Trophoblast cell (in vitro differentiated cells and primary cell): Measurements from ENCODE around the gene USH1C.
A peak's percentile ranks its signal among the peaks of the same experiment; 100 is the strongest.

Source experiments
- DNase-seq, 2 donors: peaks; one replicate each; pipeline ENCODE4 v3.0.0-alpha.2; 2016
- H2AFZ ChIP-seq: 2 replicates; pipeline ENCODE4 v1.6.1; 2013; ENCODE audit warnings: low read length, moderate library complexity, mild to moderate bottlenecking; ENCODE audit not compliant: insufficient read depth, poor library complexity
- H2AK5ac ChIP-seq: 2 replicates; pipeline ENCODE4 v1.6.1; 2013; ENCODE audit warnings: mild to moderate bottlenecking, low read length
- H2BK120ac ChIP-seq: 2 replicates; pipeline ENCODE4 v1.6.1; 2013; ENCODE audit warnings: low read length, mild to moderate bottlenecking, moderate library complexity; ENCODE audit not compliant: insufficient read depth, poor library complexity
- H2BK12ac ChIP-seq: 2 replicates; pipeline ENCODE4 v1.6.1; 2013; ENCODE audit warnings: mild to moderate bottlenecking, low read length, moderate library complexity
- H2BK5ac ChIP-seq: 2 replicates; pipeline ENCODE4 v1.6.1; 2013; ENCODE audit warnings: low read length, low read depth, moderate library complexity, mild to moderate bottlenecking; ENCODE audit not compliant: poor library complexity
- H3K14ac ChIP-seq: 2 replicates; pipeline ENCODE4 v1.6.1; 2013; ENCODE audit warnings: mild to moderate bottlenecking, low read length
- H3K18ac ChIP-seq: 2 replicates; pipeline ENCODE4 v1.6.1; 2013; ENCODE audit warnings: mild to moderate bottlenecking, low read length
- H3K23ac ChIP-seq: 2 replicates; pipeline ENCODE4 v1.6.1; 2013; ENCODE audit warnings: low read length
- H3K27ac ChIP-seq: 2 replicates; pipeline ENCODE4 v1.5.1; 2013; ENCODE audit warnings: low read depth, mild to moderate bottlenecking, inconsistent platforms, low read length, moderate library complexity
- H3K27me3 ChIP-seq: 2 replicates; pipeline ENCODE4 v1.6.1; 2013; ENCODE audit warnings: inconsistent platforms, mild to moderate bottlenecking, low read length, moderate library complexity; ENCODE audit not compliant: insufficient read depth
- H3K36me3 ChIP-seq, 2 experiments: 1 replicate in 1 of 2; 2 replicates in 1 of 2; pipeline ENCODE4 v1.6.1; 2013; ENCODE audit warnings: low read length in 2 of 2, mild to moderate bottlenecking in 2 of 2, moderate library complexity in 1 of 2; ENCODE audit not compliant: insufficient read depth in 2 of 2, control insufficient read depth in 1 of 2
- H3K4ac ChIP-seq: 2 replicates; pipeline ENCODE4 v1.6.1; 2013; ENCODE audit warnings: low read depth, mild to moderate bottlenecking, low read length, moderate library complexity
- H3K4me1 ChIP-seq, 2 experiments: 1 replicate in 1 of 2; 2 replicates in 1 of 2; pipeline ENCODE4 v1.6.1; 2013; ENCODE audit warnings: low read length in 2 of 2, mild to moderate bottlenecking in 2 of 2, moderate library complexity in 1 of 2; ENCODE audit not compliant: insufficient read depth in 2 of 2, control insufficient read depth in 1 of 2
- H3K4me2 ChIP-seq: 2 replicates; pipeline ENCODE4 v1.6.1; 2013; ENCODE audit warnings: inconsistent platforms, mild to moderate bottlenecking, low read length, moderate library complexity
- H3K4me3 ChIP-seq: 2 replicates; pipeline ENCODE4 v1.5.1; 2013; ENCODE audit warnings: mild to moderate bottlenecking, low read depth, low read length, inconsistent platforms
- H3K79me1 ChIP-seq: one replicate; pipeline ENCODE4 v1.6.1; 2013; ENCODE audit warnings: low read length
- H3K79me2 ChIP-seq: 2 replicates; pipeline ENCODE4 v1.6.1; 2013; ENCODE audit warnings: low read length, mild to moderate bottlenecking; ENCODE audit not compliant: control insufficient read depth, insufficient read depth, poor library complexity
- H3K9ac ChIP-seq: 2 replicates; pipeline ENCODE4 v1.6.1; 2013; ENCODE audit warnings: mild to moderate bottlenecking, low read length
- H3K9me3 ChIP-seq: 2 replicates; pipeline ENCODE4 v1.6.1; 2013; ENCODE audit warnings: low read depth, mild to moderate bottlenecking, control low read depth, inconsistent platforms, low read length; ENCODE audit not compliant: insufficient read depth
- H4K12ac ChIP-seq: 2 replicates; pipeline ENCODE4 v1.6.1; 2013; ENCODE audit warnings: low read depth, mild to moderate bottlenecking, low read length, moderate library complexity
- H4K8ac ChIP-seq: 2 replicates; pipeline ENCODE4 v1.6.1; 2013; ENCODE audit warnings: low read depth, mild to moderate bottlenecking, low read length, moderate library complexity
- H4K91ac ChIP-seq: one replicate; pipeline ENCODE4 v1.6.1; 2013; ENCODE audit warnings: low read depth, mild to moderate bottlenecking, low read length, moderate library complexity
- WGBS: extraction: QIAGEN DNeasy Blood & Tissue Kit; methylation state at CpG from one replicate; pipeline ENCODE4 v1.1.7; 2013; ENCODE audit warnings: missing lambda C conversion rate; ENCODE audit not compliant: insufficient read length, insufficient coverage; ENCODE audit errors: extremely low coverage; 5-methylcytosine and 5-hydroxymethylcytosine counted together

Gene USH1C

GRCh38 chr11:17516551-17517150 is 27.6 kb downstream of the USH1C start:
- DNase-seq, result no peak
- Histone ChIP-seq H3K9ac (no peak overlapping the region), H4K91ac (no peak overlapping the region), H2AFZ (no peak overlapping the region), H4K12ac (no peak overlapping the region), H3K9me3 (peaks cover 3% of the 10 kb centered on the region), H3K36me3 (no peaks in the 10 kb centered on the region), H3K14ac (no peak overlapping the region), H3K27me3 (no peaks in the 10 kb centered on the region), H3K4me2 (no peak overlapping the region), H3K4ac (no peak overlapping the region), H3K27ac (no peak overlapping the region), H2AK5ac (no peak overlapping the region), H3K4me3 (no peak overlapping the region), H3K79me1 (no peaks in the 10 kb centered on the region), H4K8ac (no peak overlapping the region), H3K18ac (no peak overlapping the region), H2BK120ac (no peak overlapping the region), H2BK12ac (no peak overlapping the region), H3K23ac (no peak overlapping the region), H2BK5ac (no peak overlapping the region), H3K79me2 (no peaks in the 10 kb centered on the region), H3K4me1 (no peaks in the 10 kb centered on the region)
- WGBS, result no CpG with 5 or more reads among the region's 7 CpGs

DNA sequence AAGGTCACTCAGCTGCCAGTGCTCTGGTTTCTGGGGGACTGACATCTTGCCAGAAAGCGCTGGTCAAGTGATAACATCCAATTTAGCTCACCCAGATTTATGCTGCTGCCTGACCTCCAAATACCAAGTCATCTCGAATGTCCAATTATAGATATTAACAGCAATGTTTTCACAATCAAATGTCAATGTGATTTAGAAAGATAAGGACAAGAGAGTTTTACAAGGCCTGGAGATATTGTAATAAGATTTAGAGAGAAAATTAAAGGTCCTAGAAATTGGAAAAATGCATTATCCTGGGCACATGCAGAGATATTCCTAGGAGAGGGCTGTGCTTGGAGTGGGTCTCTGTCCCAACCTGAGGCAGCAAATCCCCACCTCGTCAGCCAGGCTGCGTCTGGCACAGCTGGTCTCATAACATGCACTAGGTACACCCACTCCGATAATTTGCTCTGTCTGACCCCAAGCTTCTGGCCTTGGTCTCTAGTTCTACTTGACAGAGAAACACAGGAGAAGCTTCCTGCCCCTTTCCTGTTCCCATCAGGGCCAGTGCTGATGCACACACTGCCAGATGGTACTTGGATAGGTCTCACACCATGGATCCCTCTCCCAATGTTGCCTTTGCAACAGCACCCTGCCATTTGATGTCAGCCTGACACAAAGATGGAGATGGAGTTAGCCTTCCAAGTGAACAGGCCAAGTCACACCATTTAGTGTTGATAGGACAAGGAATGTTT is 28.6 kb downstream of the USH1C start:
- Histone ChIP-seq H3K4me3 (peak overlapping the region; percentile 37), H3K79me1 (no peaks in the 10 kb centered on the region), H4K91ac (no peak overlapping the region), H3K4me2 (no peak overlapping the region), H4K12ac (no peak overlapping the region), H3K27ac (no peak overlapping the region), H2BK120ac (no peak overlapping the region), H4K8ac (no peak overlapping the region), H3K9me3 (peaks cover 3% of the 10 kb centered on the region), H3K23ac (no peak overlapping the region), H3K18ac (no peak overlapping the region), H2BK12ac (no peak overlapping the region), H3K27me3 (no peaks in the 10 kb centered on the region), H3K14ac (no peak overlapping the region), H3K79me2 (no peaks in the 10 kb centered on the region), H3K9ac (peak overlapping the region; percentile 15), H2BK5ac (no peak overlapping the region), H3K4me1 (no peaks in the 10 kb centered on the region), H3K4ac (no peak overlapping the region), H2AFZ (no peak overlapping the region), H2AK5ac (no peak overlapping the region), H3K36me3 (no peaks in the 10 kb centered on the region)
- no peak for DNase-seq
- WGBS, result no CpG with 5 or more reads among the region's 5 CpGs

DNA sequence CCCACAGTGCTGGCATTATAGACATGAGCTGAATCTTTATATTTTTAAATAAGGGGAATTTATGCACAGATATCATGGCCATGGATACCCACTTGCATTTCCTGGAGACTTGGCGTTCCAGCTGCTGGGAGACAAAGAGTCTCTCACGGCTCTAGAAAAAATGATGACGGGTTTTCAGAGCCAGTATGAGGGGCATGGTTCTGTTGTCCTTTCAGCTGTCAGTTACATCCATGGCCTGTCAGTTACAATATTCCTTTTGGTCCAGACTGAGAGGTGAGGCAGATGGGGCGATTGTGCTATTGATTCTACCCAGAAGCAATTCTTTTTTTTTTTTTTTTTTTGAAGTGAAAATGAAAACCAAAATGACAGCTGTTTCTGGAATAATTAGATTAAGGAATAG is 29.7 kb downstream of the USH1C start:
- Histone ChIP-seq H2AK5ac (no peak overlapping the region), H3K36me3 (no peaks in the 10 kb centered on the region), H3K27ac (no peak overlapping the region), H3K79me2 (no peaks in the 10 kb centered on the region), H3K4me2 (no peak overlapping the region), H2AFZ (no peak overlapping the region), H4K91ac (no peak overlapping the region), H2BK12ac (no peak overlapping the region), H3K23ac (no peak overlapping the region), H2BK120ac (no peak overlapping the region), H2BK5ac (no peak overlapping the region), H3K4me1 (no peaks in the 10 kb centered on the region), H3K9ac (no peak overlapping the region), H3K14ac (no peak overlapping the region), H4K12ac (no peak overlapping the region), H3K4me3 (no peak overlapping the region), H4K8ac (no peak overlapping the region), H3K4ac (no peak overlapping the region), H3K79me1 (no peaks in the 10 kb centered on the region), H3K9me3 (peaks cover 3% of the 10 kb centered on the region), H3K18ac (no peak overlapping the region), H3K27me3 (no peaks in the 10 kb centered on the region)
- no peak for DNase-seq
- no CpG with 5 or more reads among the region's 4 CpGs for WGBS

DNA sequence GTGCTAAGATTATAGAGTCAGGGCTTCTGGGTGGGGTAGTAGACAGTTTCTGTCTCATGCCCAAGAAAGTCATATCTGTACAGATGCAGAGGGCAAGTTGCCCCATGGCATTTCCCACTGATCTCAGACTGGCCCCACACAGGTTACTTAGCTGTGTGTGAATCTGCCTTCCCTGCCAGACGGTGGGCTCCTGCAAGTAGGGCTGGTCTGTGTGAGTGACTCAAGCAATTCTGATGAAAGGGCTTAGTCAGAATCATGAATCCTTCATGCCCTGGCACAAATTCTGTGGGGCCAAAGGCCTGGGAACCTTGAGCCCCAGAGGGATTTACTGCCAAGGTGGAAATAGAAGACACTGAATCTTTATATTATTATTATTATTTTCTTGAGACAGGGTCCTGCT is 30.4 kb downstream of the USH1C start:
- no CpG with 5 or more reads among the region's 1 CpG for WGBS
- H3K23ac ChIP-seq, result no peak overlapping the region
- H2BK120ac ChIP-seq, result no peak overlapping the region
- H4K12ac ChIP-seq, result no peak overlapping the region
- peaks cover 3% of the 10 kb centered on the region for H3K9me3 ChIP-seq
- H3K36me3 ChIP-seq, result no peaks in the 10 kb centered on the region
- no peak for DNase-seq
- H2BK12ac ChIP-seq, result no peak overlapping the region
- H3K4me3 ChIP-seq, result no peak overlapping the region
- H3K4ac ChIP-seq, result no peak overlapping the region
- no peaks in the 10 kb centered on the region for H3K79me2 ChIP-seq
- H3K79me1 ChIP-seq, result no peaks in the 10 kb centered on the region
- no peak overlapping the region for H3K4me2 ChIP-seq
- H4K8ac ChIP-seq, result no peak overlapping the region
- no peak overlapping the region for H2BK5ac ChIP-seq
- H3K18ac ChIP-seq, result no peak overlapping the region
- no peak overlapping the region for H3K14ac ChIP-seq
- H2AFZ ChIP-seq, result no peak overlapping the region
- no peak overlapping the region for H3K27ac ChIP-seq
- no peaks in the 10 kb centered on the region for H3K4me1 ChIP-seq
- no peak overlapping the region for H2AK5ac ChIP-seq
- no peak overlapping the region for H3K9ac ChIP-seq
- no peak overlapping the region for H4K91ac ChIP-seq
- H3K27me3 ChIP-seq, result no peaks in the 10 kb centered on the region
